Skeletal muscle cell (primary cell): ENCODE measurements around the gene LTO1.

Experiments
- DNase-seq: peaks from one replicate; pipeline ENCODE4 v3.0.0-alpha.2; 2010; ENCODE audit warnings: low read depth
- H3K4me3 ChIP-seq: 2 replicates; pipeline ENCODE4 v1.5.1; 2011; ENCODE audit warnings: low read depth, mild to moderate bottlenecking, control low read depth, low read length, moderate library complexity

The LTO1 gene

GRCh38 chr11:69674886-69675714 lies at the start of gene LTO1:
TSS of gene LTO1 (minus strand) at chr11:69675353. CDS start at chr11:69675239, 114 bp downstream.
- DNase-seq: peak; percentile 80
- H3K4me3 ChIP-seq: peak within 1 kb of the TSS; percentile 99

- H3K4me3 ChIP-seq: no peak overlapping the region
- DNase-seq: no peak
These were observed 46.6 kb upstream of the LTO1 start for GRCh38 chr11:69721745-69722144.

- no peak overlapping the region for H3K4me3 ChIP-seq
- DNase-seq: no peak
These were observed 46.0 kb upstream of the LTO1 start for GRCh38 chr11:69721106-69721505.

GRCh38 chr11:69718912-69719311 lies 43.8 kb upstream of the LTO1 start:
- no peak for DNase-seq
- no peak overlapping the region for H3K4me3 ChIP-seq

GRCh38 chr11:69718147-69718546 lies 43.0 kb upstream of the LTO1 start:
- DNase-seq: no peak
- H3K4me3 ChIP-seq: no peak overlapping the region

GRCh38 chr11:69716891-69717747 lies 42.0 kb upstream of the LTO1 start:
- DNase-seq: no peak

GRCh38 chr11:69716099-69716498 lies 40.9 kb upstream of the LTO1 start:
- DNase-seq: no peak
- no peak overlapping the region for H3K4me3 ChIP-seq

More at GRCh38 chr11:69716891-69717747, 42.0 kb upstream of the LTO1 start:
- no peak overlapping the region for H3K4me3 ChIP-seq

- no peak for DNase-seq
- H3K4me3 ChIP-seq: no peak overlapping the region
These were observed 40.3 kb upstream of the LTO1 start for GRCh38 chr11:69715446-69715845.

GRCh38 chr11:69711822-69712801 lies 37.0 kb upstream of the LTO1 start:
- DNase-seq: no peak
- no peak overlapping the region for H3K4me3 ChIP-seq

- DNase-seq: no peak
- H3K4me3 ChIP-seq: no peak overlapping the region
These were observed 33.7 kb upstream of the LTO1 start for GRCh38 chr11:69708736-69709401.

- DNase-seq: no peak
- no peak overlapping the region for H3K4me3 ChIP-seq
These were observed 32.0 kb upstream of the LTO1 start for GRCh38 chr11:69707176-69707575.

GRCh38 chr11:69705901-69706787 lies 31.0 kb upstream of the LTO1 start:
- DNase-seq: no peak
- H3K4me3 ChIP-seq: no peak overlapping the region

GRCh38 chr11:69705351-69705811 lies 30.2 kb upstream of the LTO1 start:
- no peak for DNase-seq
- no peak overlapping the region for H3K4me3 ChIP-seq

- H3K4me3 ChIP-seq: no peak overlapping the region
- DNase-seq: no peak
These were observed 29.5 kb upstream of the LTO1 start for GRCh38 chr11:69704508-69705253.

- H3K4me3 ChIP-seq: no peak within 1 kb of the TSS
- DNase-seq: no peak
These were observed 28.8 kb upstream of the LTO1 start, which contains the start of gene FGF19 for GRCh38 chr11:69703768-69704507. TSS of gene FGF19 (minus strand) at chr11:69704022. CDS start at chr11:69703876, 146 bp downstream.

GRCh38 chr11:69703453-69703767 lies 28.3 kb upstream of the LTO1 start:
- DNase-seq: no peak

More at GRCh38 chr11:69703453-69703767, 28.3 kb upstream of the LTO1 start:
- H3K4me3 ChIP-seq: no peak overlapping the region
